Measurements from ENCODE around the gene SLC51B.
"Not testable (repeated sequence)": the region's sequence is repeated elsewhere in the genome, so short reads cannot be mapped to it uniquely, and the experiment has no call there.

SLC51B gene

DNA sequence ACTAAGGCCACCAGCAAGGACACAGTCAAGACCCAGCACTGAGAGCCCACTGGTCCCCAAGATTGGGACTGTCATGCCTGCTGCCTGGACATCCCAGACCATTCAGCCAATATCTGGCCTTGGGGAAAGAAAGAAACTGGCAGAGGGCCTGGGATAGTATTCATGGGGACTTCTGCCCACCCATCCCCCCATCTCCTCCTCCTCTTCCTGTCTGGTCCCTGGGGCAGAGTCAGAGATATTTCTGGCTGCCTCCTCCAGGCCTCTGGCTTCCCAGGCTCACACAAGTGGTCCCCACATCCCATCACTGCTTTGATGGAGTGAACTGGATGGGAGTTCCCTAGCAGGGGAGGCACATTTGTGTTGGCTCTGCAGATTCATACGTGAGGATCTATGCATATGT lies 26.8 kb downstream of the SLC51B start:
- intact Hi-C loops (cut with DNase I; ENCODE audit: low total_unique reads) = no loop called here
- no peak for TF ChIP-seq CTCF (IDR thresholded peaks at IDR 0.05)
- no peak overlapping the region for H3K4me3 ChIP-seq
- no peaks in the 10 kb centered on the region for H3K9me3 ChIP-seq
- H3K27me3 ChIP-seq = no peaks in the 10 kb centered on the region
- no peak for DNase-seq
- no peaks in the 10 kb centered on the region for H3K36me3 ChIP-seq
- H3K27ac ChIP-seq = peak overlapping the region; percentile 95 to 99
- H3K4me1 ChIP-seq = peaks cover 0 to 68% (median 58%) of the 10 kb centered on the region in 4 donors

GRCh38 chr15:65072617-65073016 lies 27.4 kb downstream of the SLC51B start:
- H3K27ac ChIP-seq = peak overlapping the region; percentile 95 to 99

GRCh38 chr15:65074946-65075345 lies 29.8 kb downstream of the SLC51B start:
- H3K27me3 ChIP-seq; intact Hi-C loops (cut with DNase I; ENCODE audit: low total_unique reads); H3K9me3 ChIP-seq; DNase-seq; H3K36me3 ChIP-seq; H3K4me3 ChIP-seq: not testable (repeated sequence)
- peaks cover 4 to 79% (median 50%) of the 10 kb centered on the region in 4 donors for H3K4me1 ChIP-seq
- H3K27ac ChIP-seq = peak overlapping the region; percentile 75 to 95

More at GRCh38 chr15:65072617-65073016, 27.4 kb downstream of the SLC51B start:
- Histone ChIP-seq H3K27me3 (no peaks in the 10 kb centered on the region), H3K36me3 (no peaks in the 10 kb centered on the region), H3K4me3 (no peak overlapping the region), H3K9me3 (no peaks in the 10 kb centered on the region), H3K4me1 (peaks cover 3 to 74% (median 64%) of the 10 kb centered on the region in 4 donors)
- intact Hi-C loops (cut with DNase I; ENCODE audit: low total_unique reads) = no loop called here
- DNase-seq = no peak
- TF ChIP-seq CTCF (IDR thresholded peaks at IDR 0.05) = no peak

GRCh38 chr15:65075607-65076395 lies 30.6 kb downstream of the SLC51B start:
- H3K27me3 ChIP-seq; intact Hi-C loops (cut with DNase I; ENCODE audit: low total_unique reads); DNase-seq; H3K36me3 ChIP-seq; H3K9me3 ChIP-seq: not testable (repeated sequence)
- peaks cover 4 to 76% (median 41%) of the 10 kb centered on the region in 4 donors for H3K4me1 ChIP-seq
- H3K27ac ChIP-seq = peak overlapping the region; percentile 75 to 95
- H3K4me3 ChIP-seq = peak overlapping the region; percentile 19 to 31

DNA sequence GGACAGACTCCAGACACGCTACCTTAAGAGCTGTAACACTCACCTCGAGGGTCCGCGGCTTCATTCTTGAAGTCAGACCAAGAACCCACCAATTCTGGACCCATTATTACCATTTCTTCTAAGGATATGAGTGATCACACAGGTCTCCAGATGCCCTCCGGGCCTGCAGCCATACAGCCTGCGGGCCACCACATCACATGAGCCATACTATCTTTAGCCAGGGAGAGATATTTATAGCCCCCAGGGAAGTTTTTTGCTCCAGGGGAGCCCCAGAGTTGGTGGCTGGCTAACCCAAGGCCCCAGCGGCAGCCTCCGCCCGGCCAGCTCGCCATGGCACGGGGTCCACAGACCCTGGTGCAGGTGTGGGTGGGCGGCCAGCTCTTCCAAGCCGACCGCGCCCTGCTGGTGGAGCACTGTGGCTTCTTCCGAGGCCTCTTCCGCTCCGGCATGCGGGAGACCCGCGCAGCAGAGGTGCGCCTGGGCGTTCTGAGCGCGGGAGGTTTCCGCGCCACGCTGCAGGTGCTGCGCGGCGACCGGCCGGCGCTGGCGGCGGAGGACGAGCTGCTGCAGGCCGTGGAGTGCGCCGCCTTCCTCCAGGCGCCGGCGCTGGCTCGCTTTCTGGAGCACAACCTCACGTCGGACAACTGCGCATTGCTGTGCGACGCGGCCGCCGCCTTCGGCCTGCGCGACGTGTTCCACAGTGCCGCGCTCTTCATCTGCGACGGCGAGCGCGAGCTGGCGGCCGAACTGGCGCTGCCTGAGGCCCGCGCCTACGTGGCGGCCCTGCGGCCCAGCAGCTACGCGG lies 31.5 kb downstream of the SLC51B start, which contains the start of gene KBTBD13:
Gene KBTBD13, plus strand, starts transcription at position 261 of the 805 bp plus-strand sequence. Its CDS starts 70 bp downstream, at position 331.
- H3K4me3 ChIP-seq = peak within 1 kb of the TSS; percentile 19 to 31
- peak within 1 kb of the TSS; percentile 75 to 95 for H3K27ac ChIP-seq
- H3K36me3 ChIP-seq = no peaks in the 10 kb centered on the region
- no peaks in the 10 kb centered on the region for H3K9me3 ChIP-seq
- no peak for TF ChIP-seq CTCF (IDR thresholded peaks at IDR 0.05)
- peak in 1 of 2 donors; percentile 82 for DNase-seq
- intact Hi-C loops (cut with DNase I; ENCODE audit: low total_unique reads) = no loop called here
- H3K4me1 ChIP-seq = peaks cover 4 to 76% (median 40%) of the 10 kb centered on the region in 4 donors
- no peaks in the 10 kb centered on the region for H3K27me3 ChIP-seq

DNA sequence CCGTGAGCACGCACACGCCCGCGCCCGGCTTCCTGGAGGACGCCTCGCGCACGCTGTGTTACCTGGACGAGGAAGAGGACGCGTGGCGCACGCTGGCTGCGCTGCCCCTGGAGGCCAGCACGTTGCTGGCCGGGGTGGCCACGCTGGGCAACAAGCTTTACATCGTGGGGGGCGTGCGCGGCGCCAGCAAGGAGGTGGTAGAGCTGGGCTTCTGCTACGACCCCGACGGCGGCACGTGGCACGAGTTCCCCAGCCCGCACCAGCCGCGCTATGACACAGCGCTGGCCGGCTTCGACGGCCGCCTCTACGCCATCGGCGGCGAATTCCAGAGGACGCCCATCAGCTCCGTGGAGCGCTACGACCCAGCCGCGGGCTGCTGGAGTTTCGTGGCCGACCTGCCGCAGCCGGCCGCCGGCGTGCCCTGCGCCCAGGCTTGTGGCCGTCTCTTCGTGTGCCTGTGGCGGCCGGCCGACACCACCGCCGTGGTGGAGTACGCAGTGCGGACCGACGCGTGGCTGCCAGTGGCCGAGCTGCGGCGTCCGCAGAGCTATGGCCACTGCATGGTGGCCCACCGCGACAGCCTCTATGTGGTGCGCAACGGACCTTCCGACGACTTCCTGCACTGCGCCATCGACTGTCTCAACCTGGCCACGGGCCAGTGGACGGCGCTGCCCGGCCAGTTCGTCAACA lies 32.2 kb downstream of the SLC51B start:
- TF ChIP-seq CTCF (IDR thresholded peaks at IDR 0.05) = no peak
- H3K9me3 ChIP-seq = no peaks in the 10 kb centered on the region
- no peaks in the 10 kb centered on the region for H3K27me3 ChIP-seq
- H3K4me3 ChIP-seq = peak overlapping the region in 1 of 2 donors; percentile 0
- no peak for DNase-seq
- H3K36me3 ChIP-seq = no peaks in the 10 kb centered on the region
- intact Hi-C loops (cut with DNase I; ENCODE audit: low total_unique reads) = no loop called here
- H3K27ac ChIP-seq = peak overlapping the region; percentile 75 to 95
- H3K4me1 ChIP-seq = peaks cover 4 to 76% (median 40%) of the 10 kb centered on the region in 4 donors
